Measurements from ENCODE around the gene PANK4. TPM values are rescaled to one million over a fixed set of nuclear protein-coding genes. Genes with fewer than 3 reads are reported as not detected.

The PANK4 gene
- total RNA-seq, 1 experiment from 2014 or later: 20.5 TPM

GRCh38 chr1:2558861-2559260, 32.5 kb upstream of the PANK4 start:
- Histone ChIP-seq H3K9me2 (ENCODE audit: insufficient read depth) (no peaks in the 10 kb centered on the region), H3K27ac (no peak overlapping the region), H3F3A (ENCODE audit: insufficient read depth, low read depth) (no peaks in the 10 kb centered on the region), H4K20me1 (ENCODE audit: insufficient read depth) (no peaks in the 10 kb centered on the region), H3K36me3 (ENCODE audit: low read depth) (no peaks in the 10 kb centered on the region), H3K9me3 (ENCODE audit: insufficient read depth, low read depth) (no peaks in the 10 kb centered on the region), H3K4me2 (no peak overlapping the region), H3K79me2 (ENCODE audit: low read depth) (no peaks in the 10 kb centered on the region), H3K4me3 (no peak overlapping the region), H3K4me1 (replicated peaks; ENCODE audit: insufficient read depth) (no peaks in the 10 kb centered on the region), H3K27me3 (ENCODE audit: insufficient read depth, low read depth) (no peaks in the 10 kb centered on the region; the same call in 1 of the 2 replicates), H2AFZ (no peak overlapping the region)
- TF ChIP-seq, protein P1, sequence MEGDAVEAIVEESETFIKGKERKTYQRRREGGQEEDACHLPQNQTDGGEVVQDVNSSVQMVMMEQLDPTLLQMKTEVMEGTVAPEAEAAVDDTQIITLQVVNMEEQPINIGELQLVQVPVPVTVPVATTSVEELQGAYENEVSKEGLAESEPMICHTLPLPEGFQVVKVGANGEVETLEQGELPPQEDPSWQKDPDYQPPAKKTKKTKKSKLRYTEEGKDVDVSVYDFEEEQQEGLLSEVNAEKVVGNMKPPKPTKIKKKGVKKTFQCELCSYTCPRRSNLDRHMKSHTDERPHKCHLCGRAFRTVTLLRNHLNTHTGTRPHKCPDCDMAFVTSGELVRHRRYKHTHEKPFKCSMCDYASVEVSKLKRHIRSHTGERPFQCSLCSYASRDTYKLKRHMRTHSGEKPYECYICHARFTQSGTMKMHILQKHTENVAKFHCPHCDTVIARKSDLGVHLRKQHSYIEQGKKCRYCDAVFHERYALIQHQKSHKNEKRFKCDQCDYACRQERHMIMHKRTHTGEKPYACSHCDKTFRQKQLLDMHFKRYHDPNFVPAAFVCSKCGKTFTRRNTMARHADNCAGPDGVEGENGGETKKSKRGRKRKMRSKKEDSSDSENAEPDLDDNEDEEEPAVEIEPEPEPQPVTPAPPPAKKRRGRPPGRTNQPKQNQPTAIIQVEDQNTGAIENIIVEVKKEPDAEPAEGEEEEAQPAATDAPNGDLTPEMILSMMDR (conservative IDR thresholded peaks at IDR 0.05): no peak
- no peak for TF ChIP-seq EZH2 (IDR thresholded peaks at IDR 0.05; ENCODE audit: low read depth)
- intact Hi-C loops (cut with micrococcal nuclease; ENCODE audit: unreplicated experiment): no loop called here
- no TSS peak for BruUV-seq (replicated peaks)
- POLR2A ChIA-PET (ENCODE audit: unreplicated experiment): no interaction called here
- DNase-seq: no peak
- CTCF ChIA-PET: no interaction called here

GRCh38 chr1:2558420-2558819, 32.0 kb upstream of the PANK4 start:
- intact Hi-C loops (cut with micrococcal nuclease; ENCODE audit: unreplicated experiment): no loop called here
- BruUV-seq (replicated peaks): no TSS peak
- ChIA-PET POLR2A (ENCODE audit: unreplicated experiment) (no interaction called here), CTCF (no interaction called here)
- no peak for DNase-seq
- no peaks in the 10 kb centered on the region for H4K20me1 ChIP-seq (ENCODE audit: insufficient read depth)
- no peak overlapping the region for H3K4me3 ChIP-seq
- no peak for TF ChIP-seq EZH2 (IDR thresholded peaks at IDR 0.05; ENCODE audit: low read depth)
- TF ChIP-seq, protein P1 (conservative IDR thresholded peaks at IDR 0.05): no peak
- H2AFZ ChIP-seq: no peak overlapping the region
- no peaks in the 10 kb centered on the region for H3K79me2 ChIP-seq (ENCODE audit: low read depth)
- no peaks in the 10 kb centered on the region; the same call in 1 of the 2 replicates for H3K27me3 ChIP-seq (ENCODE audit: insufficient read depth, low read depth)
- H3K9me2 ChIP-seq (ENCODE audit: insufficient read depth): no peaks in the 10 kb centered on the region
- no peaks in the 10 kb centered on the region for H3K4me1 ChIP-seq (replicated peaks; ENCODE audit: insufficient read depth)
- H3K36me3 ChIP-seq (ENCODE audit: low read depth): no peaks in the 10 kb centered on the region
- H3F3A ChIP-seq (ENCODE audit: insufficient read depth, low read depth): no peaks in the 10 kb centered on the region
- no peak overlapping the region for H3K27ac ChIP-seq
- no peaks in the 10 kb centered on the region for H3K9me3 ChIP-seq (ENCODE audit: insufficient read depth, low read depth)
- H3K4me2 ChIP-seq: no peak overlapping the region

GRCh38 chr1:2557482-2558400, 31.3 kb upstream of the PANK4 start:
- Histone ChIP-seq H2AFZ (no peak overlapping the region), H4K20me1 (ENCODE audit: insufficient read depth) (no peaks in the 10 kb centered on the region), H3K9me3 (ENCODE audit: insufficient read depth, low read depth) (no peaks in the 10 kb centered on the region), H3K36me3 (ENCODE audit: low read depth) (no peaks in the 10 kb centered on the region), H3K4me3 (no peak overlapping the region), H3F3A (ENCODE audit: insufficient read depth, low read depth) (no peaks in the 10 kb centered on the region), H3K9me2 (ENCODE audit: insufficient read depth) (no peaks in the 10 kb centered on the region), H3K4me2 (no peak overlapping the region), H3K27me3 (ENCODE audit: insufficient read depth, low read depth) (no peaks in the 10 kb centered on the region; the same call in 1 of the 2 replicates), H3K4me1 (replicated peaks; ENCODE audit: insufficient read depth) (no peaks in the 10 kb centered on the region), H3K79me2 (ENCODE audit: low read depth) (no peaks in the 10 kb centered on the region), H3K27ac (no peak overlapping the region)
- intact Hi-C loops (cut with micrococcal nuclease; ENCODE audit: unreplicated experiment): no loop called here
- TF ChIP-seq EZH2 (IDR thresholded peaks at IDR 0.05; ENCODE audit: low read depth): no peak
- TF ChIP-seq, protein P1 (conservative IDR thresholded peaks at IDR 0.05): no peak
- CTCF ChIA-PET: no interaction called here
- no peak for DNase-seq
- POLR2A ChIA-PET (ENCODE audit: unreplicated experiment): no interaction called here
- no TSS peak for BruUV-seq (replicated peaks)
